ENCODE results near the gene ASIC4. TPM values are rescaled to one million over a fixed set of nuclear protein-coding genes. Genes with fewer than 3 reads are reported as not detected.

Gene ASIC4
- total and polyA plus RNA-seq, 3 experiments from 2014 or later = not detected

GRCh38 chr2:219485201-219485580 lies 29.1 kb upstream of the ASIC4 start:
- ChIA-PET CTCF (interaction anchor here (1.1 to 6.2 kb wide), 5 partner anchors 11 to 83 kb away, joined by 3 to 26 read pairs (median 4); partner anchors contain the start of gene GMPPA), POLR2A (no interaction called here)
- peaks cover 30 to 61% of the 10 kb centered on the region in 2 donors for H3K27me3 Mint-ChIP-seq
- no peaks in the 10 kb centered on the region for H3K9me3 ChIP-seq (ENCODE audit: low read length)
- H3K9me3 Mint-ChIP-seq = no peaks in the 10 kb centered on the region
- DNase-seq = no peak
- H3K4me1 ChIP-seq (ENCODE audit: insufficient read depth, low read length) = no peaks in the 10 kb centered on the region
- no peaks in the 10 kb centered on the region for H3K36me3 Mint-ChIP-seq
- peaks cover 0 to 16% (median 2%) of the 10 kb centered on the region in 3 donors for H3K4me1 Mint-ChIP-seq
- no peak overlapping the region for H3K27ac ChIP-seq (ENCODE audit: low read depth, low read length)
- H3K4me3 ChIP-seq (ENCODE audit: low read length) = no peak overlapping the region
- peak overlapping the region; percentile 34 to 82 (median 40) for H3K4me3 Mint-ChIP-seq
- peaks cover 22% of the 10 kb centered on the region for H3K27me3 ChIP-seq (ENCODE audit: insufficient read depth, low read length, poor library complexity, severe bottlenecking)
- no peaks in the 10 kb centered on the region for H3K36me3 ChIP-seq (ENCODE audit: insufficient read depth, low read length)
- no peak overlapping the region for H3K27ac Mint-ChIP-seq

DNA sequence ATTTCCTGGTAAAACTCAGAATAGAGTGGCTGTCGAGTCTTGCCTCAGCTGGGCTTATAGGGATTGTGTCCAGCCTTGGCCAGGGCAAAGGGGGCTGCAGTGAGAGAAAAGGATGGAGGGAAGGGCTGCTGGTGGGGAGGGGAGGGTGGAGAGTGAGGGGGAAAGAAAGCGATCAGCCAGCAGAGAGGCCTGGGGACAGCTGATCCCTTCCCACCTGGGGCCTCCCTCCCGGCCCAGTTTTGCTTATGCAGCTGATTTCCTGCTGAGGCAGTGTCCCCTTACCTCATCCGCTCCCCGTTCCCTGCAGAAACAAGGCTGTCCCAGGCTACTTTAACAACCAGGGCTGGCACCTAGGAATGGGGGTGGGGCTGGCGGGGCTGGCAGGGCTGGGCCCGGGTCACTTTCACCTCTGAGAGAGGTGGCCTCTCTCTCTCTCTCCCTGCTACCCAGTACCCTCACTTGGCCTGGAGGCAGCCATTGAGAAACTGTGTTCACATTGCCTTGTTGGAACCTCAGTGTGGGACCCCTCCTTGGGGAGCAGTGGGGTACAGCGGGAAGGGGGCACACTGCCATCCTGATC lies 27.8 kb upstream of the ASIC4 start:
- POLR2A ChIA-PET = no interaction called here
- Mint-ChIP-seq H3K27ac (no peak overlapping the region), H3K4me3 (no peak overlapping the region), H3K9me3 (no peaks in the 10 kb centered on the region), H3K36me3 (no peaks in the 10 kb centered on the region), H3K27me3 (peaks cover 39 to 62% of the 10 kb centered on the region in 2 donors), H3K4me1 (peaks cover 0 to 16% (median 2%) of the 10 kb centered on the region in 3 donors)
- Histone ChIP-seq H3K4me1 (ENCODE audit: insufficient read depth, low read length) (no peaks in the 10 kb centered on the region), H3K36me3 (ENCODE audit: insufficient read depth, low read length) (no peaks in the 10 kb centered on the region), H3K27me3 (ENCODE audit: insufficient read depth, low read length, poor library complexity, severe bottlenecking) (peaks cover 22% of the 10 kb centered on the region), H3K9me3 (ENCODE audit: low read length) (no peaks in the 10 kb centered on the region), H3K27ac (ENCODE audit: low read depth, low read length) (no peak overlapping the region), H3K4me3 (ENCODE audit: low read length) (no peak overlapping the region)
- CTCF ChIA-PET = interaction anchor here (1.1 to 6.2 kb wide), 4 partner anchors 9 to 84 kb away, joined by 4 to 26 read pairs (median 7); partner anchors contain the start of gene GMPPA
- no peak for DNase-seq

- Histone ChIP-seq H3K9me3 (ENCODE audit: low read length) (no peaks in the 10 kb centered on the region), H3K27me3 (ENCODE audit: insufficient read depth, low read length, poor library complexity, severe bottlenecking) (peaks cover 26% of the 10 kb centered on the region), H3K36me3 (ENCODE audit: insufficient read depth, low read length) (no peaks in the 10 kb centered on the region), H3K4me1 (ENCODE audit: insufficient read depth, low read length) (no peaks in the 10 kb centered on the region), H3K27ac (ENCODE audit: low read depth, low read length) (no peak overlapping the region), H3K4me3 (ENCODE audit: low read length) (no peak overlapping the region)
- CTCF ChIA-PET = no interaction called here
- Mint-ChIP-seq H3K36me3 (no peaks in the 10 kb centered on the region), H3K4me3 (no peak overlapping the region), H3K9me3 (no peaks in the 10 kb centered on the region), H3K4me1 (peaks cover 0 to 16% (median 2%) of the 10 kb centered on the region in 3 donors), H3K27ac (no peak overlapping the region), H3K27me3 (peaks cover 50 to 61% of the 10 kb centered on the region in 2 donors)
- no peak for DNase-seq
- POLR2A ChIA-PET = no interaction called here
Observed at GRCh38 chr2:219488149-219488843, 26.0 kb upstream of the ASIC4 start.

- Histone ChIP-seq H3K36me3 (ENCODE audit: insufficient read depth, low read length) (no peaks in the 10 kb centered on the region), H3K27ac (ENCODE audit: low read depth, low read length) (no peak overlapping the region), H3K9me3 (ENCODE audit: low read length) (no peaks in the 10 kb centered on the region), H3K4me3 (ENCODE audit: low read length) (no peak overlapping the region), H3K27me3 (ENCODE audit: insufficient read depth, low read length, poor library complexity, severe bottlenecking) (peaks cover 26% of the 10 kb centered on the region), H3K4me1 (ENCODE audit: insufficient read depth, low read length) (no peaks in the 10 kb centered on the region)
- POLR2A ChIA-PET = no interaction called here
- no peak overlapping the region for H3K4me3 Mint-ChIP-seq
- DNase-seq = no peak
- CTCF ChIA-PET = no interaction called here
- H3K27ac Mint-ChIP-seq = no peak overlapping the region
- H3K27me3 Mint-ChIP-seq = peaks cover 50 to 66% of the 10 kb centered on the region in 2 donors
- H3K4me1 Mint-ChIP-seq = peaks cover 0 to 15% (median 2%) of the 10 kb centered on the region in 3 donors
- no peaks in the 10 kb centered on the region for H3K36me3 Mint-ChIP-seq
- H3K9me3 Mint-ChIP-seq = no peaks in the 10 kb centered on the region
Observed at GRCh38 chr2:219488844-219489194, 25.5 kb upstream of the ASIC4 start.

- Histone ChIP-seq H3K27me3 (ENCODE audit: insufficient read depth, low read length, poor library complexity, severe bottlenecking) (peaks cover 22% of the 10 kb centered on the region), H3K4me1 (ENCODE audit: insufficient read depth, low read length) (no peaks in the 10 kb centered on the region), H3K9me3 (ENCODE audit: low read length) (no peaks in the 10 kb centered on the region), H3K27ac (ENCODE audit: low read depth, low read length) (no peak overlapping the region), H3K36me3 (ENCODE audit: insufficient read depth, low read length) (no peaks in the 10 kb centered on the region), H3K4me3 (ENCODE audit: low read length) (no peak overlapping the region)
- DNase-seq = no peak
- ChIA-PET CTCF (no interaction called here), POLR2A (no interaction called here)
- Mint-ChIP-seq H3K4me1 (peaks cover 0 to 10% (median 0%) of the 10 kb centered on the region in 3 donors), H3K27me3 (peaks cover 52 to 66% of the 10 kb centered on the region in 2 donors), H3K9me3 (no peaks in the 10 kb centered on the region), H3K27ac (no peak overlapping the region), H3K4me3 (no peak overlapping the region), H3K36me3 (no peaks in the 10 kb centered on the region)
Observed at GRCh38 chr2:219489315-219489714, 25.0 kb upstream of the ASIC4 start.

DNA sequence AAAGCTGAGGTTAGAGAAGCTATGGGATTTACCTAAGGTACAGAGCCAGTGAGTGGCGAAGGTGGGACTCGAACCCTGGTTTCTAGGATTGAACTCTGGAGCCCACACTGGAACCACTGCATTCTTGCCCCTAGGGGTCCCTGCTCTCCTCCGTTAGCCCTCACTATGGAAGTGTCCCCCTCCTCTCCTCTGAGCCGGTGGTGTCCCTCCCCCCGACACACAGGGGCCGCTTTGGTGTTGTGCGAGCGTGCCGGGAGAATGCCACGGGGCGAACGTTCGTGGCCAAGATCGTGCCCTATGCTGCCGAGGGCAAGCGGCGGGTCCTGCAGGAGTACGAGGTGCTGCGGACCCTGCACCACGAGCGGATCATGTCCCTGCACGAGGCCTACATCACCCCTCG lies 24.1 kb upstream of the ASIC4 start:
- Histone ChIP-seq H3K9me3 (ENCODE audit: low read length) (no peaks in the 10 kb centered on the region), H3K27me3 (ENCODE audit: insufficient read depth, low read length, poor library complexity, severe bottlenecking) (peaks cover 25% of the 10 kb centered on the region), H3K27ac (ENCODE audit: low read depth, low read length) (no peak overlapping the region), H3K4me1 (ENCODE audit: insufficient read depth, low read length) (no peaks in the 10 kb centered on the region), H3K36me3 (ENCODE audit: insufficient read depth, low read length) (no peaks in the 10 kb centered on the region), H3K4me3 (ENCODE audit: low read length) (no peak overlapping the region)
- H3K27me3 Mint-ChIP-seq = peaks cover 53 to 71% of the 10 kb centered on the region in 2 donors
- peaks cover 0 to 8% (median 0%) of the 10 kb centered on the region in 3 donors for H3K4me1 Mint-ChIP-seq
- DNase-seq = no peak
- no peak overlapping the region for H3K27ac Mint-ChIP-seq
- ChIA-PET CTCF (interaction anchor here (2.0 kb wide), 1 partner anchor 19 kb away, joined by 7 read pairs; no protein-coding TSS in a partner anchor), POLR2A (no interaction called here)
- H3K9me3 Mint-ChIP-seq = no peaks in the 10 kb centered on the region
- no peak overlapping the region for H3K4me3 Mint-ChIP-seq
- H3K36me3 Mint-ChIP-seq = no peaks in the 10 kb centered on the region

DNA sequence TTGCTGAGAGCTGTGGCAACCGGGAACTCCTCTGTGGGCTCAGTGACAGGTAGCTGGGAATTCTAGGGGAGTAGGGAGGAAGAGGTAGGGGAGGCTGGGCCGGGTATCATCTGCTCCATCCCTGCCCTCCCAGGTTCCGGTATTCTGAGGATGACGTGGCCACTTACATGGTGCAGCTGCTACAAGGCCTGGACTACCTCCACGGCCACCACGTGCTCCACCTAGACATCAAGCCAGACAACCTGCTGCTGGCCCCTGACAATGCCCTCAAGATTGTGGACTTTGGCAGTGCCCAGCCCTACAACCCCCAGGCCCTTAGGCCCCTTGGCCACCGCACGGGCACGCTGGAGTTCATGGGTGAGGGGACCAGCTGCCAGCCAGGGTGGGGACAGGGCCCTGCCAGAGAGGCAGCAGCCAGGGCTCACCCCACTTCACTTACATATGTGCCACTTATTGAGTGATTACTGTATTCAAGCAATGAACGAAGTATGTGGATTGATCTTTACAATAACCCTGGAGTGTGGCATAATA lies 23.6 kb upstream of the ASIC4 start:
- H3K27ac Mint-ChIP-seq = no peak overlapping the region
- no peaks in the 10 kb centered on the region for H3K36me3 Mint-ChIP-seq
- DNase-seq = no peak
- Histone ChIP-seq H3K9me3 (ENCODE audit: low read length) (no peaks in the 10 kb centered on the region), H3K4me1 (ENCODE audit: insufficient read depth, low read length) (no peaks in the 10 kb centered on the region), H3K4me3 (ENCODE audit: low read length) (no peak overlapping the region), H3K27me3 (ENCODE audit: insufficient read depth, low read length, poor library complexity, severe bottlenecking) (peaks cover 23% of the 10 kb centered on the region), H3K36me3 (ENCODE audit: insufficient read depth, low read length) (no peaks in the 10 kb centered on the region), H3K27ac (ENCODE audit: low read depth, low read length) (no peak overlapping the region)
- ChIA-PET CTCF (interaction anchor here (1.7 to 2.0 kb wide), 2 partner anchors 19 to 39 kb away, joined by 7 to 10 read pairs; no protein-coding TSS in a partner anchor), POLR2A (no interaction called here)
- H3K9me3 Mint-ChIP-seq = no peaks in the 10 kb centered on the region
- H3K4me3 Mint-ChIP-seq = no peak overlapping the region
- H3K4me1 Mint-ChIP-seq = peaks cover 0 to 6% (median 0%) of the 10 kb centered on the region in 3 donors
- H3K27me3 Mint-ChIP-seq = peaks cover 53 to 70% of the 10 kb centered on the region in 2 donors

GRCh38 chr2:219491278-219491963 lies 22.9 kb upstream of the ASIC4 start:
- H3K36me3 ChIP-seq (ENCODE audit: insufficient read depth, low read length) = no peaks in the 10 kb centered on the region
- Mint-ChIP-seq H3K4me3 (no peak overlapping the region), H3K36me3 (no peaks in the 10 kb centered on the region), H3K27ac (no peak overlapping the region), H3K27me3 (peaks cover 52 to 66% of the 10 kb centered on the region in 2 donors), H3K9me3 (no peaks in the 10 kb centered on the region), H3K4me1 (peaks cover 0 to 7% (median under 1%) of the 10 kb centered on the region in 3 donors)
- POLR2A ChIA-PET = no interaction called here
- no peaks in the 10 kb centered on the region for H3K9me3 ChIP-seq (ENCODE audit: low read length)
- H3K4me3 ChIP-seq (ENCODE audit: low read length) = no peak overlapping the region
- no peak overlapping the region for H3K27ac ChIP-seq (ENCODE audit: low read depth, low read length)
- no peak for DNase-seq
- H3K27me3 ChIP-seq (ENCODE audit: insufficient read depth, low read length, poor library complexity, severe bottlenecking) = peaks cover 22% of the 10 kb centered on the region
- CTCF ChIA-PET = interaction anchor here (1.3 to 2.0 kb wide), 3 partner anchors 18 to 49 kb away, joined by 4 to 10 read pairs (median 7); no protein-coding TSS in a partner anchor
- H3K4me1 ChIP-seq (ENCODE audit: insufficient read depth, low read length) = no peaks in the 10 kb centered on the region
